Brain microvascular endothelial cell (primary cell): ENCODE measurements around the gene ZBTB22.

ENCODE experiments used
- DNase-seq: peaks from one replicate; pipeline ENCODE4 v3.0.0-alpha.2; 2020
- H3K27ac ChIP-seq: fragments of 250-450 bp; sonication (Bioruptor Pico); 2 replicates; pipeline ENCODE4 v1.5.1; 2020; ENCODE audit warnings: mild to moderate bottlenecking, moderate library complexity
- H3K27me3 ChIP-seq: fragments of 250-450 bp; sonication (Bioruptor Pico); replicated peaks from 2 replicates; pipeline ENCODE4 v1.5.1; 2020; ENCODE audit warnings: mild to moderate bottlenecking
- H3K36me3 ChIP-seq: fragments of 250-450 bp; sonication (Bioruptor Pico); replicated peaks from 2 replicates; pipeline ENCODE4 v1.5.1; 2020; ENCODE audit warnings: mild to moderate bottlenecking
- H3K4me3 ChIP-seq: 2 replicates; pipeline ENCODE4 v1.5.1; 2011; ENCODE audit warnings: low read depth, mild to moderate bottlenecking, control low read depth, low read length, moderate library complexity
- in situ Hi-C: cut with HindIII; loops from 2 replicates; pipeline ENCODE4 v1.10.0; 2017; ENCODE audit warnings: low sequenced_read_pairs, low pct_ligation_motif_present
- TF ChIP-seq, protein P1 (sequence below): IDR thresholded peaks from 2 replicates; pipeline ENCODE4 v1.5.1; 2011; ENCODE audit warnings: low read depth, mild to moderate bottlenecking, moderate library complexity, low read length, control low read depth, inconsistent platforms; ENCODE audit errors: missing control alignments

The ZBTB22 gene

DNA sequence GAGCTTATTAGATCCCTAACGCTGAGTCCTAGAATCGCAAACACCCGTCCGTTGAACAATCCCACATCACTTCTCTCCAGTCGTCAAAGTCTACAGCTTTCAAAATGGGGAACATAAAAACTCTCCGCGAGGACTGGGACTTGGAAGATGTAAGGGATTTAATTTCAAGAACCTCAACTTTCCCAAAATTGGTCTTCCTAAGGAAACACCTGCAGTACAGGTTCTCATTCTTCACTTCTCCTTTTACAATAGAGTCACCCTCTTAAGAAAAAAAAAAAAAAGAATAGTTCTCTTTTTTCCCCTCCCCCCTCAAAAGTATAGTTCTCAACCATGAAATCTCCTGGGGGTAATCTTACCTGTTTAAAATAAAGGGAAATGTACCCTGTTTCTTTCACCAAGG lies 6.6 kb upstream of the ZBTB22 start:
- no peak for DNase-seq
- H3K27me3 ChIP-seq, result no peaks in the 10 kb centered on the region
- no peak overlapping the region for H3K27ac ChIP-seq
- H3K36me3 ChIP-seq, result peaks cover 18% of the 10 kb centered on the region
- TF ChIP-seq, protein P1, sequence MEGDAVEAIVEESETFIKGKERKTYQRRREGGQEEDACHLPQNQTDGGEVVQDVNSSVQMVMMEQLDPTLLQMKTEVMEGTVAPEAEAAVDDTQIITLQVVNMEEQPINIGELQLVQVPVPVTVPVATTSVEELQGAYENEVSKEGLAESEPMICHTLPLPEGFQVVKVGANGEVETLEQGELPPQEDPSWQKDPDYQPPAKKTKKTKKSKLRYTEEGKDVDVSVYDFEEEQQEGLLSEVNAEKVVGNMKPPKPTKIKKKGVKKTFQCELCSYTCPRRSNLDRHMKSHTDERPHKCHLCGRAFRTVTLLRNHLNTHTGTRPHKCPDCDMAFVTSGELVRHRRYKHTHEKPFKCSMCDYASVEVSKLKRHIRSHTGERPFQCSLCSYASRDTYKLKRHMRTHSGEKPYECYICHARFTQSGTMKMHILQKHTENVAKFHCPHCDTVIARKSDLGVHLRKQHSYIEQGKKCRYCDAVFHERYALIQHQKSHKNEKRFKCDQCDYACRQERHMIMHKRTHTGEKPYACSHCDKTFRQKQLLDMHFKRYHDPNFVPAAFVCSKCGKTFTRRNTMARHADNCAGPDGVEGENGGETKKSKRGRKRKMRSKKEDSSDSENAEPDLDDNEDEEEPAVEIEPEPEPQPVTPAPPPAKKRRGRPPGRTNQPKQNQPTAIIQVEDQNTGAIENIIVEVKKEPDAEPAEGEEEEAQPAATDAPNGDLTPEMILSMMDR, result no peak
- in situ Hi-C loops, result no loop called here
- H3K4me3 ChIP-seq, result no peak overlapping the region

DNA sequence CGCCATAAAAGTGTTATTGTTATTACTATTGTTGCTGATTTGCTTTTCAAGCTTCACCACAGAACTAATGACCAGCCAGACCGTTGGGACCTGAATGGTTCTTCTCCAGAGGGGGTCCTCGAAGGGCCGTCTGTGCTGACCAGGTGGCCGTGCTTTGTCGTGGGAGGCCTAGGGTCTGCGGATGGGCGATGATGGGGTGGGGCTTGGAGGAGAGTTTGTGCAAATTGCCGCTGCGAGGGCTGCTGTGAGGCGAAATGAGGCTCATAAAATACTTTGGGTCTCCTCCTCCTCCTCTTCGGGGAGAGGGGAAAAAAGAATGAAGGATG lies 6.0 kb upstream of the ZBTB22 start:
- no peak for DNase-seq
- Histone ChIP-seq H3K4me3 (peak overlapping the region; percentile 83), H3K27ac (no peak overlapping the region), H3K27me3 (no peaks in the 10 kb centered on the region), H3K36me3 (peaks cover 23% of the 10 kb centered on the region)
- in situ Hi-C loops, result no loop called here
- TF ChIP-seq, protein P1, result no peak

DNA sequence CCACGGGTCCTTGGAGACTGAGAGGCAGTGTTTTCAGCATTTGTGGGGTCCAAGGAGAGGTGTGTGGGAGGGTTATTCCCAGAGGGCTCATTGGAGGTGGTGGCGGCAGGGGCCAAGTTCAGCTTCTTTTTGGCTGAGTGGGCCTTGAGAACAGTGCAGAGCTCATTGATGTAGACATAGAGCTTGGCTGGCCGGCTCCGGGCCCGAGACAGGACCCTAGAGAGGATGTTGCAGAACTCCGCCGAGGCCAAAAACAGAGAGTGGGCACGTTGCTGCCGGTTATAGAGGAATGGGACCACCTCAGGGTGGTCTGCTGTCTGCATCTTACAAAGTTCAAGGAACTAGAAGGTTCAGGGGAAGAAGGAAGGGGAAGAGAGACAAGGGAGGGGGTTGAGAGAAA lies 3.7 kb upstream of the ZBTB22 start:
- TF ChIP-seq, protein P1, result no peak
- DNase-seq, result no peak
- no peaks in the 10 kb centered on the region for H3K27me3 ChIP-seq
- peak overlapping the region; percentile 89 for H3K27ac ChIP-seq
- in situ Hi-C loops, result no loop called here
- H3K36me3 ChIP-seq, result peaks cover 25% of the 10 kb centered on the region
- peak overlapping the region; percentile 83 for H3K4me3 ChIP-seq

DNA sequence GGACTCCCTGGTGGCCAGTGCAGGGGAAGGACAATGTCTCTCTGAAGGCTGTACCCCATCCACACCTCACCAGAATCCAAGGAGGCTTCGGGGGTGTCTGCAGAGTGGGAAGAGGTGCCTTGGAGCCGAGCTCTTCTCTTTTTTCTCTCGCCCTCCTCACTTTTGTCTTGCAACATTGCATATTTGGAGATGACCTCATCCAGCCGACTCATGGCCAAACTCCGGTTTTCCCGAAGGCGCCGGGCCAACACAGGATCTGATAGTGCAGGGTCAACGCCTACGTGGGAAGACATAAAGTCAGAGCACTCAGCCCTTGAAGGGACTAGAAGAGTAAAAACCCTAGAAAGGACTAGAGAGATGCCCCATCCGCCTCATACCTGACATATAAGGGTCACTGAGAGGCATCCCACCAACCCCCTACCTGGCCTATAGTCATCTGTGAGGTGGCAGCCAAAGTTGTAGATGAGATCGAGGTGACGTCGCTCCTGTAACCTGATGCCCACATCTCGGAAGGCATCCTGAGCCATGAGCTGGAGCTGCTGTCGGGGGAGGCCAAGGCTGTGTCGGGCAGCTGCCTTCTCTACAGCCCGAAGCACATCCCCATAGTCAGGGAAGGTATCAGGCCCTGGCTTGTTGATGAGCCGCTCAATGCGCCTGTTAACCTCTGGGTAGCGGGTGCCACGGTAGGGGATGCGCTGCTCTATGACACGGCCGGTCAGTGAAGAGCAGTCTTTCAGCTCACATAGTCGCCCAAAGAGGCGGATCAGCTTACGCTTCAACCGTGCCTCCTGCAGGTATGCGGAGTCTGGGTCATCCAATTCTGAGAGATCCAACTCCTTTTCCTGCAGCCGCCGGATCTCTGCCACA lies 3.0 kb upstream of the ZBTB22 start:
- peak overlapping the region; percentile 89 for H3K27ac ChIP-seq
- DNase-seq, result peak; percentile 94
- peak overlapping the region; percentile 31 for H3K4me3 ChIP-seq
- TF ChIP-seq, protein P1, result no peak
- in situ Hi-C loops, result no loop called here
- no peaks in the 10 kb centered on the region for H3K27me3 ChIP-seq
- peaks cover 25% of the 10 kb centered on the region for H3K36me3 ChIP-seq

DNA sequence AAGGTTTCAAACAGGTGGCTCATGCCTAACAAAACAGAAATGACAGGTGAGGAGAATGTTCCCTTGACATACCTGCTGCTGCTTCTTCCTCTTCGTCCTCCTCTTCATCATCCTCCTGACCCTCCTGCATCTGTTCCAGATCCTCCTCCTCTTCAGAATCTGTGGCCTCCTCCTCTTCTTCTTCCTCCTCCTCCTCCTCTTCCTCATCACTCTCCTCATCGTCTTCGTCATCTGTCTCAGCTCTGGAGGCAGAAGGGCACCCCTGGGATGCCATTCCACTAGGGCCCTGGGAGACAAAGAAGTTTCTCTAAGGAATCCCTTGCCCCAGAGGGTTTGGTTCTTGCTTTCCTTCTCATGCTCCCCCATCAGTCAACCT lies 2.4 kb upstream of the ZBTB22 start:
- TF ChIP-seq, protein P1, result no peak
- peak overlapping the region; percentile 20 for H3K4me3 ChIP-seq
- in situ Hi-C loops, result no loop called here
- no peaks in the 10 kb centered on the region for H3K27me3 ChIP-seq
- no peak for DNase-seq
- peaks cover 25% of the 10 kb centered on the region for H3K36me3 ChIP-seq
- H3K27ac ChIP-seq, result peak overlapping the region; percentile 89
